Right cardiac atrium (tissue), 5 donors: ENCODE data around the gene FAM149B1. TPM values are rescaled to one million over a fixed set of nuclear protein-coding genes. Genes with fewer than 3 reads are reported as not detected.
A peak's percentile ranks its signal among the peaks of the same experiment; 100 is the strongest.

Experiments
- ATAC-seq, 2 donors: fragments of 200-7000 bp; cut with Tn5 transposase; one replicate each; pipeline versions ENCODE4 v1.8.0 to v1.9.1; 2020; ENCODE audit warnings: moderate library complexity in 2 of 2, mild to moderate bottlenecking in 1 of 2
- DNase-seq, 3 donors: peaks; one replicate each; pipeline ENCODE4 v3.0.0-alpha.2; 2020
- H3K27ac ChIP-seq: one replicate; pipeline ENCODE4 v1.5.1; 2013; ENCODE audit warnings: mild to moderate bottlenecking, low read length, control low read depth, moderate library complexity
- H3K27me3 ChIP-seq: one replicate; pipeline ENCODE4 v1.6.1; 2013; ENCODE audit not compliant: control insufficient read depth, insufficient read depth
- H3K4me1 ChIP-seq: one replicate; pipeline ENCODE4 v1.6.1; 2013; ENCODE audit warnings: low read length; ENCODE audit not compliant: control insufficient read depth, insufficient read depth
- H3K4me3 ChIP-seq: one replicate; pipeline ENCODE4 v1.5.1; 2013; ENCODE audit warnings: low read length, control low read depth
- H3K9me3 ChIP-seq: one replicate; pipeline ENCODE4 v1.6.1; 2013; ENCODE audit warnings: low read length; ENCODE audit not compliant: control insufficient read depth
- WGBS: extraction: QIAGEN DNeasy Blood & Tissue Kit; methylation state at CpG from one replicate; pipeline ENCODE4 v1.1.7; 2013; 5-methylcytosine and 5-hydroxymethylcytosine counted together
- intact Hi-C, 4 donors: fragments of 100-400 bp; cut with DNase I; formaldehyde crosslinking; loops; one replicate each; pipeline versions ENCODE4 v1.11.0 to v1.14.0; 2022 to 2023
- long read RNA-seq, 4 donors: library from polyadenylated mRNA; unstranded; transcript quantifications; one replicate each; pipeline ENCODE4 v2.0.0, GENCODE V29; 2020 to 2021
- polyA plus RNA-seq: library from polyadenylated mRNA; stranded (reverse); fragments of 200-250 nt; gene quantifications from one replicate; pipeline ENCODE4 v1.2.3, GENCODE V29; 2013
- total RNA-seq, 4 donors: library from RNA; stranded (reverse); fragmentation: NEBNext Ultra II Directional; extraction: Animal tissue kit (Norgen Biotek cat#: 25700); gene quantifications; one replicate each; pipeline ENCODE4 v1.2.1, GENCODE V29; 2021
- donor health status: healthy with polysubstance abuse.
- donor health status: DM: no; HTN: yes; CAD: no.
- donor health status: DM: no; HTN: no; CAD: no.
- donor health status: DM: no; HTN: yes; CAD: no; lungs with severe emphysema.
- donor health status: DM: yes; HTN: yes; CAD: no.

FAM149B1 gene
- total RNA-seq (10 to 100 TPM; 11.6 to 17.5 (median 15.1) TPM), polyA plus RNA-seq (16.2 TPM)
- long read RNA-seq, donor 1, full-length matches to known transcripts, result 1 of 7 reads
- long read RNA-seq, donor 1, partial matches to known transcripts, result 2 of 7 reads
- long read RNA-seq, donor 1, other reads (novel, unspliced or antisense), result 4 of 7 reads
- long read RNA-seq, donor 2, partial matches to known transcripts, result 1 of 2 reads
- long read RNA-seq, donor 2, other reads (novel, unspliced or antisense), result 1 of 2 reads
- long read RNA-seq, donor 3, partial matches to known transcripts, result 4 of 9 reads
- long read RNA-seq, donor 3, other reads (novel, unspliced or antisense), result 4 of 9 reads
- long read RNA-seq, donor 4, partial matches to known transcripts, result 2 of 7 reads
- long read RNA-seq, donor 4, other reads (novel, unspliced or antisense), result 5 of 7 reads

DNA sequence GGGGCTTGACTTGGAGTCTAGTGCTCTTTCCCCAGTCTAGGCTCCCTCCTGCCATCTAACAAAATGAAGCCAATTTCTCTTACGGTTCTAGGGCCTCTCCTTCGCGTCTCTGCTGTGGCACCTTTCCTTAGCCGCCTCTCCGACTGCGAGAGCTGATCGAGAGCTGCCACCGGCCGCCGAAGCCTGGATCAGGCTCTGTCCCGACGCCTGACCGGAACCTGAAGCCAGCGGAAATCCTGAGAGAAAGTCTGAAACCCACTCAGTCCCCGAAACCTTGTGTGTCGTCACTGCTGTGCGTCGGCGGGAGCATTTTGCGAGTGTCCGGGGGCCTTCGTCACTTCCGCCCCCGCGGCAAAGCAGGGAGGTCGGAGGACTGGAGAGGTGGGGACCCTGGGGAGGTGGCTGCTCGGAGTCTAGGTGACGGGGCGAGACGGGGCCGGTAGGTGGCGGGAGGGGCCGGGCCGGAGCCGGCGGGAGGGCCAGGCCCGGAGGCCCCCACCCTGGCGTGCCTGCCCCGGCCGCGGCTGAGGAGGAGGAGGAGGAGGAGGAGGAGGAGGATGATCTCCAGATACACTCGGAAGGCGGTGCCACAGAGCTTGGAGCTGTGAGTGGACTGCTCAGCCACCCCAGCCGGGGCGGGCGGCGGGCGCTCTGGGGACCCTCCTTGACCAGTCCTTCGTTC lies at the start of gene FAM149B1, which contains the start of gene ECD:
Gene FAM149B1, plus strand, starts transcription at position 337 of the 682 bp plus-strand sequence. Its CDS starts 221 bp downstream, at position 558.
Gene ECD, minus strand, starts transcription at position 226 of the 682 bp plus-strand sequence. CDS start 4,071 bp downstream, outside the sequence.
- WGBS, result under 1% methylated on average over 49 of the region's 49 CpGs
- intact Hi-C loops, result loop anchor here in 1 of 4 donors (10.0 kb wide), 1 partner anchor 73 kb away; the partner anchor contains the start of gene P4HA1
- peak within 1 kb of the TSS; percentile 96 for H3K4me3 ChIP-seq
- H3K9me3 ChIP-seq, result no peaks in the 10 kb centered on the region
- no peaks in the 10 kb centered on the region for H3K27me3 ChIP-seq
- peaks cover 2% of the 10 kb centered on the region for H3K4me1 ChIP-seq
- H3K27ac ChIP-seq, result peak within 1 kb of the TSS; percentile 99
- peak; percentile 95 to 97 (median 97) for DNase-seq
- ATAC-seq, result peak; percentile 99

DNA sequence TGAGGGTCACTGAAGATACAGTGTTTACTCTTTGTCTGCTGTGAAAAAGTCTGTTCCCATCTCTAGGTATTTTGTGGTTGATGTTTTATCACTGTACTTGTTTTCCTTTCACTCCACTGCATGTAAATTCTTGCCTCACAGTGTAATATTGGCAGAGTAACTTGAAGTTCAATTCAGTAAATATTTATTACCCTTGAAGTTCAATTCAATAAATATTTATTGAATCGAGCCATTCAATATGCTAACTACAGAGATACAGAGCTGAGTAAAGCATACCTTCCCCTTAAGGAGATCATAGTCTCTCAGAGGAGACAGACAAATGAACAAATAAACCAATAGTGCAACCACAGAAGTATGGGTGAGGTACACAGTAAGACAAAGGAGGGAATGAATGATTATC lies 48.5 kb upstream of the FAM149B1 start:
- Histone ChIP-seq H3K27ac (no peak overlapping the region), H3K4me3 (no peak overlapping the region), H3K9me3 (no peaks in the 10 kb centered on the region), H3K27me3 (no peaks in the 10 kb centered on the region), H3K4me1 (no peaks in the 10 kb centered on the region)
- ATAC-seq (no peak), DNase-seq (no peak)
- intact Hi-C loops, result no loop called here
- 98% methylated on average over 1 of the region's 1 CpG for WGBS

- DNase-seq, result no peak
- intact Hi-C loops, result no loop called here
- Histone ChIP-seq H3K4me3 (no peak overlapping the region), H3K27ac (no peak overlapping the region), H3K9me3 (no peaks in the 10 kb centered on the region), H3K4me1 (no peaks in the 10 kb centered on the region), H3K27me3 (no peaks in the 10 kb centered on the region)
- WGBS, result 94% methylated on average over 4 of the region's 4 CpGs
- no peak for ATAC-seq
Measured at GRCh38 chr10:73119952-73120351, 48.0 kb upstream of the FAM149B1 start.

GRCh38 chr10:73126343-73126742 lies 41.6 kb upstream of the FAM149B1 start:
- DNase-seq (no peak), ATAC-seq (no peak)
- 95% methylated on average over 2 of the region's 2 CpGs for WGBS
- Histone ChIP-seq H3K27ac (no peak overlapping the region), H3K27me3 (no peaks in the 10 kb centered on the region), H3K4me3 (no peak overlapping the region), H3K9me3 (no peaks in the 10 kb centered on the region), H3K4me1 (no peaks in the 10 kb centered on the region)
- intact Hi-C loops, result no loop called here

DNA sequence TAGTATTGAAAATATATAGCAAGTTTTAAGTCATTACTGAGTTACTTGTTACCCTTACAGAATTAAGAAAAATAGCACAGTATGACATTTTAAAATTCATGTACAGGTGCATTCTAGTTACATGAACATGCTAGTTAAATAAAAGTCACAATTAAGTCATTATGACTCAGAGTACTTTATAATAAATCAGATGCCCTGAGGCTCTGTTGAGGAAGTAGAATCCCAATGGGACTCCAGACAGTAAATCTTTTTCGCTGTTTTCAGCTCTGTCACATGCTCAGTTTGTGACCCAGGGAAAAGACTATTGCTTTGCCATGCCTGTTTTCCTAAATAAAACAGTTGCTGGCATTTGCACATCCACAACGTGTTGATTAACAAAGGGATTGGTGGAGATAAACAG lies 36.6 kb upstream of the FAM149B1 start:
- ATAC-seq (no peak), DNase-seq (no peak)
- intact Hi-C loops, result no loop called here
- H3K4me3 ChIP-seq, result no peak overlapping the region
- no peaks in the 10 kb centered on the region for H3K27me3 ChIP-seq
- no peaks in the 10 kb centered on the region for H3K4me1 ChIP-seq
- 57% methylated on average over 2 of the region's 2 CpGs for WGBS
- H3K9me3 ChIP-seq, result no peaks in the 10 kb centered on the region
- no peak overlapping the region for H3K27ac ChIP-seq

GRCh38 chr10:73131913-73132686 lies 35.8 kb upstream of the FAM149B1 start:
- Histone ChIP-seq H3K4me1 (no peaks in the 10 kb centered on the region), H3K27ac (no peak overlapping the region), H3K4me3 (no peak overlapping the region), H3K27me3 (no peaks in the 10 kb centered on the region), H3K9me3 (no peaks in the 10 kb centered on the region)
- ATAC-seq (no peak), DNase-seq (no peak)
- 92% methylated on average over 2 of the region's 2 CpGs for WGBS
- intact Hi-C loops, result no loop called here

DNA sequence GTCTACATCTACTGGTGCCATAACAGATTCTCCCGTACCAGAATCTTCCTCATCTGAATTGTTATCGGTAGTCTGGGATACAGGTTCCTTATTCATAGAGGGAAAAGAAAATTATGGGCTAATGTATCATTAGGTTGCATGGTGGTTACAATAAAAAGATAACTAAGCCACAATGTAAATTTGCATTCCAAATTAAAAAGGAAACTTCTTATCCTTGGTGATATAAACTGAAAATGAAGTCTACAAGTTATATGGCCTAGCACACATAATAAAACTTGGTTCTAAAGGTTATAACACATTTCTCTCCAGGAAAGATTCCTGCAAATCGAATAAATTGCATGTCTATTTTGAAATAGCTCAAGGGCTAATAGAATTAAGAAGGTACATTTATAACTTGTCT lies 33.2 kb upstream of the FAM149B1 start:
- Histone ChIP-seq H3K4me3 (no peak overlapping the region), H3K27me3 (no peaks in the 10 kb centered on the region), H3K27ac (no peak overlapping the region), H3K4me1 (no peaks in the 10 kb centered on the region), H3K9me3 (no peaks in the 10 kb centered on the region)
- intact Hi-C loops, result no loop called here
- DNase-seq, result no peak
- 94% methylated on average over 3 of the region's 3 CpGs for WGBS
- ATAC-seq, result no peak

GRCh38 chr10:73136627-73137026 lies 31.3 kb upstream of the FAM149B1 start:
- 88% methylated on average over 2 of the region's 2 CpGs for WGBS
- Histone ChIP-seq H3K27me3 (no peaks in the 10 kb centered on the region), H3K9me3 (no peaks in the 10 kb centered on the region), H3K4me3 (no peak overlapping the region), H3K4me1 (no peaks in the 10 kb centered on the region), H3K27ac (no peak overlapping the region)
- no peak for DNase-seq
- intact Hi-C loops, result no loop called here
- no peak for ATAC-seq

DNA sequence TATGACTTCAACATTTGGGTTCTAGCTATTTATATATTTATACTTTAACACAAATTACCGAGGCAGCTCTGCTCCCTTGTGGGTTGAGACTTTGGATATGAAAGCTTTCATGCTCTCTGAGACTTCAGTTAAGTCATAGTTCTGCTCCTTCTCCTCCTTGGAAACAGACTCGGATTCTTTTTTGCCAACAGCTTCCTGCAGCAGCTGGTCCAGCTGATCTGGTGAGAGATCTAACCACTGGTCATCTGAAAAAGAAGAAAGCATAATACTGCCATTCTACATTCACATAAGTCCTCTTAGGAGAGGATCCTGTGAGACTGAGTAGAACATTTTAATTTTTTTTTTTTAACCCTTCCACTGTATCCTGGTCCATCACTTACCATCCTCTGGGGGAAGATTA lies 28.7 kb upstream of the FAM149B1 start:
- no peak for ATAC-seq
- Histone ChIP-seq H3K27me3 (no peaks in the 10 kb centered on the region), H3K9me3 (no peaks in the 10 kb centered on the region), H3K27ac (no peak overlapping the region), H3K4me3 (no peak overlapping the region), H3K4me1 (no peaks in the 10 kb centered on the region)
- DNase-seq, result no peak
- WGBS, result 50% methylated on average over 2 of the region's 2 CpGs
- intact Hi-C loops, result no loop called here

GRCh38 chr10:73141603-73142002 lies 26.3 kb upstream of the FAM149B1 start:
- DNase-seq (no peak), ATAC-seq (no peak)
- intact Hi-C loops, result no loop called here
- no peak overlapping the region for H3K4me3 ChIP-seq
- H3K4me1 ChIP-seq, result no peaks in the 10 kb centered on the region
- H3K9me3 ChIP-seq, result no peaks in the 10 kb centered on the region
- H3K27ac ChIP-seq, result no peak overlapping the region
- no peaks in the 10 kb centered on the region for H3K27me3 ChIP-seq
- WGBS, result 89% methylated on average over 3 of the region's 3 CpGs
